GM21381 (cell line): ENCODE results near the gene SEC14L5.

Source experiments
- ATAC-seq: cut with Tn5 transposase; IDR thresholded peaks from one replicate; pipeline ENCODE4 v1.9.1; 2021; ENCODE audit warnings: mild to moderate bottlenecking, moderate library complexity; ENCODE audit not compliant: unreplicated experiment

The SEC14L5 gene

DNA sequence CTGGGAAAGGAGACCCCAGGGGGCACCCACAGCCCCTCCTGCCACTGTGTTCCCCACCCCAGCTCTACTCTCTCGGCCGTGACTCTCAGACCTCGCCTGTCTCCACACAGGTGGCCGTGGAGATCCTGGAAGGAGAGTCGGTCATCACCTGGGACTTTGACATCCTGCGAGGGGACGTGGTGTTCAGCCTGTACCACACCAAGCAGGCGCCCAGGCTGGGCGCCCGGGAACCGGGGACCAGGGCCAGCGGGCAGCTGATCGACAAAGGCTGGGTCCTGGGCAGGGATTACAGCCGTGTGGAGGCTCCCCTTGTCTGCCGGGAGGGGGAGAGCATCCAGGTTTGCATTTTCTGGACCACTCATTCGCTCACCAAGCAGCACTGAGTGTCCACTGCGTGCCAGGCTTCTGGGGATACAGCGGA, 50.2 kb downstream of the SEC14L5 start:
- ATAC-seq, result no peak

DNA sequence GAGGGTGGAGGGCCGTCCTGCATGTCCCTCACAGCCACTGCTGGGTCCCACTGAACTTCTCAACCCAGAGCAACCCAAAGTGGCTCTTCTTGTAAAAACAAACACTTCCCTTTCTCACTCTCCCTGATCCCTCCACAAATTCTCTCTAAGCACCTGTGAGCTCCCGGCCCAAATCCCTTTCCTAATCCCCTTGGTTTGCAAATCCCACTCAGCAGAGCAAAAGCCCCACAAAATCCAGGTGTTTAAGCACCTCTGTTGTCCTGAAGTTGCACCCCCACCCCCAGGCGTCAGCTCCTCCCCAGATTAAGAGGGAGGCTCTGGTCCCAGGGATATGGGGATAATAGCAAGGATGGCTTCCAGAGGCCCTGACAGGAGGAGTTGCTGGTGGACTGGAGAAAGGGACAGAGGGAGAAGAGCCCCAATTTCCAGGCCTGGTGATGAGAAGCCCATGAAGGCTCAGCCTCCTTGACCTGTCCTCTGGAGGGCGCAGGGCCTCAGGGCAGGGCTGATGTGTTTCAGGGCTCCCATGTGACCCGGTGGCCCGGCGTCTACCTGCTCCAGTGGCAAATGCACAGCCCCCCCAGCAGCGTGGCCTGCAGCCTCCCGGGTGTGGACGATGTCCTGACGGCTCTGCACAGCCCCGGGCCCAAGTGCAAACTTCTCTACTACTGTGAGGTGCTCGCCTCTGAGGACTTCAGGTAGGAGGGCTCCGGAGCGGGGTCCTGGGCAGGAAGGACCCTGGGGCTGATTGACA, 52.6 kb downstream of the SEC14L5 start:
- no peak for ATAC-seq

DNA sequence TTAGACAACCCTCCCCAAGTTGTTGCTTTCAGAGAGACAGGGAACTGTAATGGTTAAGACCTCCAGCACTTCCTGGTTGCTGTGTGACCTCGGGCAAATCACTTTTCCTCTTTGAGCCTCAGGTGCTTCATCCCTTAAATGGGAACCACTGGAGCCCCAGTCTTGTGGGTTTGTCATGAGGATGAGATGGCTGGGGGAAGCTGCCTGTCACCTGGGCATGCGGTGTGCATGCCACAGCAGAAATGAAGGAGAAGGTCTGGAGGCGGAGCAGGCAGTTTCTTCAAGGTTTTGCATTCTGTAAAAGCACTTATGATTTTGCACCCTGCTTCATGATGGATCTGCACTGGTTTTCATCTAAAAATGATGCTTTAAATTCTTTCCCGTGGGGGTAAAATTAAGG, 53.5 kb downstream of the SEC14L5 start:
- no peak for ATAC-seq

DNA sequence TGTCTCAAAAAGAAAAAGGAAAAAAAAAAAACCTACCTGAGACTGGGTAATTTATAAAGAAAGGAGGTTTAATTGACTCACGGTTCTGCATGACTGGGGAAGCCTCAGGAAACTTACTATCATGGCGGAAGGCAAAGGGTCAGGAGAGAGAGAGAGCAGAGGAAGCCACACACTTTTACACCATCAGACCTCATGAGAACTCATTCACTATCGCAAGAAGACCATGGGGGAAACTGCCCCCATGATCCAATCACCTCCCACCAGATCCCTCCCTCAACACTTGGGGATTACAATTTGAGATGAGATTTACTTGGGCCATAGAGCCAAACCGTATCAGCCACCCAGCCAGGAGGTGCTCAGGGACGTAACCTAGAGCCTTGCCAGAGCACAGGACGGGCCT, 54.8 kb downstream of the SEC14L5 start:
- no peak for ATAC-seq

DNA sequence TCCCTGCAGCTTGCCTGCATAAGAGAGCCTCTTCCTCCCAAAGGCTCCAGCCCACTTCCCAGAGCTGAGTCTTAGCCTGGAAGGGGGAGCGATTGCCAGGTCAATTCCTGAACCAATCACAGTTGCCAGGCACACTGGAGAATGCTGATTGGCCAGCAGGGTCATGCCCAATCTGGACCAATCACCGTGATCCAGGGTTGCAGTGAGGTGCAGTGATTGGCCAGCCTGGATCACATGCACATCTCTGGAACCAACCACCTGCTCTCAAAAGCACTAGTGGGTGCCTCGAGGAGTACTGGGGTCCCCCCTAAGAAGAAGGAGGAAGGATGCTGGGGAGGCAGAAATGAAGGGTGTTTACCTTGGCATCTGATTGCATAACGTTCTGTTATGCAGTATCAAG, 57.2 kb downstream of the SEC14L5 start:
- no peak for ATAC-seq

DNA sequence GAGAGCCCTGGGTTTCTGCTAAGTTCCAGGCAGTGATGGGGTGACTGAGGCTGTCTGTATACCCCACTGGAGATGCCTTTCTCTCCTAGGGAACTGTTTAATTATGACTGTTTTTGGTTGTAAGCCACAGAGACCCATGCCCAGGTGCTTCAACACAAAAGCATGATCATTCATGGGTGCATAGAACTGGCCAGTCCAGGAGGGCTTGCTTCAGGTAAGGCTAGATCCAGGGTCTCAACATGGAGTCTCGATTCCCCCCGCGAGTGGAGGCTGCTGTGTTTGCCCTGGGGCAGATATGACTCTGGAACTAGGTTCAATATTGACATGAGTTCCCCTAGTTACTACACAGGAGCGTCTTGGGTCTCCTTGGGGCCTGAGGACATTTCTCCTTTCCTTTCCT, 57.8 kb downstream of the SEC14L5 start:
- ATAC-seq, result no peak

DNA sequence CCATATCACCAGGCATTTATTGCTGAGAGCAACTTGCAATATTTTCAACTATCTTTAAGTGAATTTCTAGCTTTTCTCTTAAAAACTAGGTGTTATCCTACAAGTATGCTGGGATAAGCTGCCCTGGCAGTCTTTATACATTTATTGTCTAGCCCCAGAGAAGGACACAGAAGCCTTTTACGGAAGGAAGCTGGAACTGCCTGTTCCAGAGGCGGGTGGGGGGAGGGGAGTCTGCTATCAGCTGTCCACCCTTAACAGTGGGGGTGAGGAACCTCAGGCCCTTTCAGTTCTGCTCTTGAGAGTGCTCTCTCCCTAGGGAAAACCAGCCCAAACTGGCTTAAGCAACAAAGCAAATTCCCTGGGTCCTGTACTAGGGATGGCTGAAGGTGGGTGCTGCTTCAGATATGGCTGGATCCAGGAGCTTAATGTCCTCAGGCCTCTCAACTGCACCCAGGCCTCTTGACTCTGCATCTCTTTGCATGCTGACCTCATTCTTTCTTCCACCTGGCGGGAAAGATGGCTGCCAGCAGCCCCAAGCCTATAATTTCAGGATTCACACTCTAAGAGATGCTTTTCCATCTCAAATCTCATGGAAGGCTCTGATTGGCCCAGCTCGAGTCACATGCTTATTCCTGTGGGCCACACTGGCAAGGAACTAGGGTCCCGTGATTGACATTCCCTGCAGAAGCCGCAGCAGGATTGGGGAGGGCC, 59.0 kb downstream of the SEC14L5 start:
- ATAC-seq, result no peak

DNA sequence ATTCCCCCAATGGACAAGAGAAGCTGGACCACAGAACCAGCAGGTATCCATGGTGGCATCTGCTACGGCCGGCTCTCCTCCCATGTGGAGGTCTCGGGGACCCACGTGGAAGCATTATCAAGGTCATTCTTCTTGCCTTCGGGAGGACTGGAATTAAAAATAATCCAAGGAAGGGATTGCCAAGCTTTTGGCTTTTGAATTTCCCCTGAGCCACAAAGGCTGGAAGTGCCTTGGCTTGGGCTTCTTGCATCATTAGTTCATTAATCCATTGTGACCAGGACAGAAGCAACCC, 59.5 kb downstream of the SEC14L5 start:
- no peak for ATAC-seq

DNA sequence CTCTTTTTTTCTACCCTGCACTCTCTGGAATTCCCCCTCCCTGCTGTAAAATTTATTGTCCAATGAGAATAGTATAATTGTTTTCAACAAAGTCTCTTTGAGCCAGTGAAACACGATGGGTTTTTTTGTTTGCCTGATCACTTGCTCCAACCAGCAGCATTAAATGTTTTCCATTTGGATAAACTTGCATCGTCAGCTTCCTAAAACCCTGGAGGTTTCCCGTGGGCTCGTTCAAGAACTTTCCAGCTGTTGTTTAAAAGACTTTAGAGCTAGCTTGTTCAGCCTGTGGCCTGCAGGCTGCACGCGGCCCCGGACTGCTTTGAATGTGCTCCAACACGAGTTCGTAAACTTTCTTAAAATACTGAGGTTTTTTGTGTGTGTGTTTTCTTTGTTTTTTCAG, 60.7 kb downstream of the SEC14L5 start:
- ATAC-seq, result no peak

DNA sequence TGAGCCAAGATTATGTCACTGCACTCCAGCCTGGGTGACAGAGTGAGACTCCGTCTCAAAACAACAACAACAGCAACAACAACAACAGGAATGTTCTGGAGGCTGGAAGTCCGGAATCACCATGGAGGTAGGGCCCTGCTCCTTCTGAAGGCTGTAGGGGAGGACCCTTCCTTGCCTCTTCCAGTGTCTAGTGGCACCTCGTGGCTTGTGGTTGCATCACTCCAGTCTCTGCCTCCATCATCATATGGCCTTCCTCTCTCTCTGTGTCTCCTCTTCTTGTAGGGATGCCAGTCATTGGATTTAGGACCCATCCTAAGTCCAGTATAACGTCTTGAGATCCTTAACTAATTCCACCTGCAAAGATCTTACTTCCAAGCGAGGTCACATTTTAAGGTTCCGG, 61.6 kb downstream of the SEC14L5 start:
- no peak for ATAC-seq

DNA sequence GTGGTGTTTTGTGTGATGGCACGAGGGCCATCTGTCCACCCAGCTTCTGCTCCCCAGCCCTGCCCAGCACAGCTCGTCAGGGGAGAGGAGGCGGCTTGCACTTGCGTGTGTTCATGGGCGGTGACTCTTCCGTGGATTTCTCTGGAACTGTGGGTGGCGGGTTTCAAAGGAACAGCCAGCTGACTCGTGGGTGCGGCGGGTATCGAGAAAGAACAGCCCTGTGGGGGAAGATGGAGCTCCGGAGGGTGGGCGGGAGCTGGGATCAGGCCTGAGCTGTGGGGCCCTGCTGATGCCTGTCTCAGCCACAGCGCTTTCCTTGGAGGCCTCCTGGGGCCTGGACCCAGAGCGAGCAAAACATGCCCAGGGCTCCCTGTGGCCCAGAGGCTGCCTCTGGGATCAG, 62.4 kb downstream of the SEC14L5 start:
- no peak for ATAC-seq

DNA sequence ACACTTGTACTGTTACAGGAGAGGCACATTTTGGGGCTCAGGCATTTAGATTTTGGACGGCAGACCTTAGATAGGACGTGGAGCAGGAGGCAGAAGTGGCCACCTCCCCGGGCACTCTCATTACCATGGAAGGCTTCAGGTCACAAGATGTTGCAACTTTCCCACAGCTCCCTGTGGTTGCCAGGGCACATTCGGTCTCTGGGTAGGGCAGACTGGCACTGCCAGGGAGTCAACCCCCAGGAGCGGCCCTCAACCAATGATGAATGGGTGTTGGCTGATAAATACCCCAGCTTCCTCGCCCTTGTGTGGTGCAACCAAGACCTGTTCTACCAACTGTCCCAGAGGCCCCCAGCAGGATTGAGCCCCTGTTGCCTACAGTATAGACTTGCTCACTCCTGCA, 64.4 kb downstream of the SEC14L5 start:
- ATAC-seq, result no peak

DNA sequence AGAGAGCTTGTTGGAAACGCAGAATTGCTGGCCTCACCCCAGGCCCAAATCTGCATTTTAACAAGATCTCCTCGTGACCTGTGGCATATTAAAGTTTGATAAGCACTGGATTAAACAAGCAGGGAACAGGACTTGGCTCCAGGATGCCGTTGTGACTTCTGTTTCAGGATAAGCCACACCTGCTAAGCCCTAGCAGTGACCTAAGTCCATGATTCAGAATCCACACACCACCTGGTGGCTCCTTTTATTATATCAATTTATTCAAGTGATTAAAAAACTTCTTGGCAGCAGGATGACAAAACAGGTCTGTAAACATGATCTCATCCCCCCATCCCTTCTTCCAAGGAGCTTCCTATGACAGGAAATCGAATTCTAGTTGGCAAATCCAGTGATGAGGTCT, 66.5 kb downstream of the SEC14L5 start:
- no peak for ATAC-seq

DNA sequence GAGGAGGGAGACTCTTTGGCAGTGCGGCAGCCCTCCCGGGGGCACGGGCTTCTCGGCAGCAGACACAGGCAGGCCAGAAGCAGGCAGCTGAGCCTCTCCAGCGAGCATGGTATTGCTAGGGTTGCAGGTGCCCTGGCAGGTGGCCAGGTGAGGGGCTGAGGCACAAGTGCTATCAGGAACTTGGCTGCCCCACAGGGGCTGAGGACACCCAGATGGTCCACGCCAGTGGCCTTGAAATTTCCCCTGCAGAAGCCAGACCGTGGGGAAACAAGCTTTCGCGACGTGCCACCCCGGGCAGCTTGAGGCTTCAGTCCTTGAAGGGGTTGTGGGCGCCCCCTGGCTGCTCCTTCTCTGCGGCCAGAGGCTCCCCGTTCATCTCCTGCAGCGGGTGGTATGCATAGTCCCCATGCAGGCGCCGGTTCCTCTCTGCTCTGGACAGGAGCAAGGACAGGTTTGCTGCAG, 67.1 kb downstream of the SEC14L5 start:
- ATAC-seq, result no peak

DNA sequence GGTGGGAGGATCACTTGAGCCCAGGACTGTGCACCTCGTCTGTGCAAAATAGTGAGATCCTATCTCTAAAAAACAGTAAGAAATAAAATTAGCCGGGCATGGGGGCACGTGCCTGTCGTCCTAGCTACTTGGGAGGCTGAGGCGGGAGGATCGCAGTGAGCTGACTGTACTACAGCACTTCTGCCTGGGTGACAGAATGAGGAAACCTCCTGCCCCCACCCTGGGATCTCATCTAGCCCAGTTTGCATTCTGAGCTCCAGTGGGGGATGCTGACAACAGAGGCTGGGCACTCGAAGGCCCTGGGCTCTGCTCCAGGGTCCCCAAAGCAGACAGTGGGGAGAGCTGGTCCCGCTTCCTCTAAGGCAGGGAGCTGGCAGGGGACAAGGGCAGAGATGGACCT, 68.5 kb downstream of the SEC14L5 start:
- no peak for ATAC-seq

DNA sequence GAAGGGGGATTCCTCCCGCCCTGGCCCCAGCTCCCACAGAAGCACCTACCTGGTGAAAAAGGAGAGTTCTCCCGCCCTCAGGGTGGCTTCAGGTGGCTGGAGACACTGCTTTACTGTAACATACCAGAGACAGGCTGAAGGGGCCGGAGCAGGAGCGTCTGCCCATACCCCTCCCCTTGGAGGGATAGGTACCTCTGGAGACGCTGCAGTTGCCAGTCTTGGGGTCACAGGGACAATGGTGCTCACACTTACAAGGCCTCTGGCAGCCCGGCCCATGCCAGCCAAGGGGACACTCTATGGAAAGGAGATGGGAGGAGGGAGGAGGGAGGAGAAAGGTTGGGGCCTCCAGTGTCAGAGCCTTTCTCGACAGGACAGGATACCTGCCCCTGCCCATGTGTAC, 69.0 kb downstream of the SEC14L5 start:
- no peak for ATAC-seq

DNA sequence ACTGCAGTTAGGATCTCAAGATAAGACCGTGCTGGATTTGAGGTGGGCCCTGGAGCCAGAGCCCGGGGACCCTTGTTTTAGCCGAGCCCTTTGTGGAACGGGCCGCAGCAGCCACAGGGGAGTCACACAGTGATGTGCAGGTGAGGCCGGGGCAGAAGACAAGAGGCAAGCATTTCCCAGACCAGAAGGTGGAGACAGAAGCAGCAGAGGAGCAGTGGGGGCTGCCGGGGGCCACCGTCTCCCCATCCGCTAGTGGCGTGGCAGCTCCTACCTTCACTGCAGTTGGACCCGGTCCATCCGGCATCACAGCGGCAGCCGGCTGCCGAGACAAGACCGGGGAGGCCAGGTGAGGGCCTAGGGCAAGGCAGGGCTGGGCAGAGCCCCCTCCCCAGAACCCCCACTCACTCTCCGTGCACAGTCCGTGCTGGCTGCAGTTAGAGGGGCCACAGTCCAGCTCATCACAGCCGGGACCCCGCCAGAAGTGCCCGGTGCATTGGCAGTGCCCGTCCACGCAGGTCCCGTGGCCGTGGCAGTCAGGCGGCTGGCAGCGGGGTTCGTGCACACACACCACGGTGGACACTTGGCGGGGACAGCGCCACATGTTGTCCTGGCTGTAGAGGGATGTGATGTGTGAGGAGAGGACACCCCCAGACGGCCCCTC, 69.6 kb downstream of the SEC14L5 start:
- no peak for ATAC-seq

DNA sequence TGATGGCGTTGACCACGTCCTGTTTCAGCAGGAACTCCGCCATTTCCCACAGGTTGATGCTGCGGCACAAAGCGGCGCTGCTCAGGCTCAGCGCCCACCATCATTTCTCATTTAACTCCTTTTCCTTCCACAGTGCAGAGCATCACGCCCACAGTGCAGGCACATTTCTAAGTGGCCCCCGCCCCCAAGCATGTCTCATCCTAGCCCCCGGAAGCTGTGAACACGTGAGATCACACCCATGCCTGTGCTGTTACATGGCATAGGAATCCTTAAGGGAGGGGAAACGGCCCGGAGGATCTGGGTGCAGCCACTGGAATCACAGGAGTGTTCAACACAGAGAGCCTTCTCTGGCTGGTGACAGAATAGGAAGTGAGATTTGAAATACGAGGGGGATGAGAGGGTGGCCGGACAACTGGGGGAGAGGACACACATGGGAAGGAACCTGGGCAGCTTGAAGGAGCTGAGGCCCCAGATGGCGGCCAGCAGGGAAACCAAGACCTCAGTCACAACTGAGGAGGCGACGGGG, 70.9 kb downstream of the SEC14L5 start:
- ATAC-seq, result no peak

DNA sequence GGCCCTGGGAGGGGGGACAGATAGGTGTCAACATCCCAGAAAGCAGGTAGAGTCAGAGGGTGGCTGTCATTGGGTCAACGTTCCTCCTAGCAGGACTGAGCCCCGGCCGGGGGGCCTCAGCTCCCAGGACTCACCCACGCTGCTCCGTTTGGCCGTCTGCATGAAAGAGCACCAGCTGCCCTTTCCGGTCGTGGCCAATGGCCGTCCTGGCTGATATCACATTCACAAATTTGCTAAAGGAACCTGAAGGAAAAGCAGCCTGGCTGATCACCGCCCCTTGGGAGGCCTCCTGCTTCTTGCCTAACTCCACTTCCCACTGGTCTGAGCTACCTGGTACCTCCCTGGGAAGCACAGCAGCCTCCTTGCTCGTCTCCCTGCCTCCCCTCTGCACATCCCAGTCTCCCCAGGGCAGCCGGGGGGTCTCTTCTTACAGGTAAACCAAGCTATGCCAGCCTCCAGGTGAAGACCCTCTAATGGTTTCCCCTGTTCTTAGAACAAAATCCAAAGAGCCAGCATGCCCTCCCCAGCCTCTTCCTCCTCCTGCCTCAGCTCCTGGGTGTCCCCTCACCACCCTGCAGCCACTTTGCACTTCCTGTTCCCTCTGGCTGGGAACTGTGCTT, 72.2 kb downstream of the SEC14L5 start:
- no peak for ATAC-seq

DNA sequence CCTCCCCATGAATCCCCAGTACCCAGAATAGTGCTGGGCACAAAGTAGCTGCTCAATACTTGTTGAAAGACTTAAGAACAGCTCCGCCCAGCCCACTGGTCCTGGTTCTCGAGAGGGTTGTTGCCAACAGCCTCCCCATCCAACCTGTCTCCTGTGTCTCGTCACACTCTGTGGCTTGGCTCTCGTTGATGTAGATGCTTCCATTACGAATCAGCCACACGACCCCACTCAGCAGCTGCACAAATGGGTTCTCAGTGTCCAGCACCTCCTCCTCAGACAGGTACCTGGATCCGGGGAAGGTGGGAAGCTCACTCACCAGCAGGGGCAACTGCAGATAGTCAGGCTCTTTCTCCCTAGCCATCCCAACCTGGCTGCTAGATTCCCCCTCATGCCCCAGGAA, 73.5 kb downstream of the SEC14L5 start:
- no peak for ATAC-seq

DNA sequence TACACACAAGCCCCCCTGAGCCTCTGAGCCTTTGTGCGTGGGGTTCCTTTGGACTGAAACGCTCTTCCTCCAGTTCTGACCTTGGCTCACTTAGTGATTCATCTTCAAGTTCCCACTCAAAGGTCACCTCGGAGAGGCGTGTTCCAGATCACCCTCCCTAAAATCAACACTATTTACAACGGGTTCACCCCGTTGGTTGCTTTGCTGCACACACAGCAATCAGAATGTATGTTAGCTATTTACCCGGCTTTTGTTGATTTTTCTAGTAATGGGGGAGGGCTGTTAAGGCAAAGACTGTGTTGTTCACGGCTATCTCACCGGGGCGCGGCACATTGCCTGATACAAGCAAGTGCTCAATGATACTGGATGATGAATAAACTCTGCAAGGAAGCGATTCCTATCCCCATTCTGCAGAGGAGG, 74.6 kb downstream of the SEC14L5 start:
- no peak for ATAC-seq
